Testis (tissue), 2 donors: ENCODE results near the gene MGLL.

Experiments
- POLR2A ChIP-seq: fragments of 450-650 bp; IDR thresholded peaks from one replicate; pipeline ENCODE4 v1.6.1; 2017; ENCODE audit warnings: antibody characterized with exemption, mild to moderate bottlenecking, moderate library complexity
- TF ChIP-seq, protein P1 (sequence below), 3 experiments: fragments of 450-650 bp in 2 of 3; fragments of 200-600 bp in 1 of 3; sonication (generic) in 1 of 3; IDR thresholded peaks; one replicate each; pipeline ENCODE4 v1.5.1; 2016 to 2019; ENCODE audit warnings: antibody characterized with exemption in 3 of 3, mild to moderate bottlenecking in 2 of 3, moderate library complexity in 1 of 3

DNA sequence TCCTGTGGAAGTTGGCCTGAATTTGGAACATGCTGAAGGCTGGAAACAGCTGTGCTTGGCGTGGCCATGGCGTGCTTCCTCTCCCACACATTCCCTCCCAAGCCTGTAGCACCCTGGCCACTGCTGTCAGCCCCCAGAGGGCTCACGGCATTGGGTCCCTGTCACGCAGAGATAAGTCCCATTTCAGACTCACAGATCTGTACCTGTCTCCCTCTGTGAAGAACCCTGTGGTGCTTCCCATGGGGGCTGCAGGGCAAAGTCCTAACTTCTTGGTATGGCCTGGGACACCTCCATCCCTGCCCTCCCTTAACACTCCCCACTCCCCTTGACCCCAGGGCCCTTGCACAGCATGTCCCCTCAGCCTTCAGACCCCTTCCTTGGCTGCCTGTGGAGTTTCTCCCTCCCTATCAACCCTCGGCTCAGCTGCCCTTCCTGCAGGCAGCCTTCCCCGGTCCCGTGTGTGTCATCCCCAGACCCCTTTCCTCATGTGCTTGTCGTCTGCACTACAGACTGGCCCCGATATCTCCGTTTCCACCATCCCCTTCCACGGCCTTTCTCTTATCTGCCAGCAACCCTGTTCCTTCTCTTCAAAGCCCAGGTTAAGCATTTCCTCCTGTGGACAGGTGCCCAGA lies 120.9 kb downstream of the MGLL start:
- TF ChIP-seq, protein P1, sequence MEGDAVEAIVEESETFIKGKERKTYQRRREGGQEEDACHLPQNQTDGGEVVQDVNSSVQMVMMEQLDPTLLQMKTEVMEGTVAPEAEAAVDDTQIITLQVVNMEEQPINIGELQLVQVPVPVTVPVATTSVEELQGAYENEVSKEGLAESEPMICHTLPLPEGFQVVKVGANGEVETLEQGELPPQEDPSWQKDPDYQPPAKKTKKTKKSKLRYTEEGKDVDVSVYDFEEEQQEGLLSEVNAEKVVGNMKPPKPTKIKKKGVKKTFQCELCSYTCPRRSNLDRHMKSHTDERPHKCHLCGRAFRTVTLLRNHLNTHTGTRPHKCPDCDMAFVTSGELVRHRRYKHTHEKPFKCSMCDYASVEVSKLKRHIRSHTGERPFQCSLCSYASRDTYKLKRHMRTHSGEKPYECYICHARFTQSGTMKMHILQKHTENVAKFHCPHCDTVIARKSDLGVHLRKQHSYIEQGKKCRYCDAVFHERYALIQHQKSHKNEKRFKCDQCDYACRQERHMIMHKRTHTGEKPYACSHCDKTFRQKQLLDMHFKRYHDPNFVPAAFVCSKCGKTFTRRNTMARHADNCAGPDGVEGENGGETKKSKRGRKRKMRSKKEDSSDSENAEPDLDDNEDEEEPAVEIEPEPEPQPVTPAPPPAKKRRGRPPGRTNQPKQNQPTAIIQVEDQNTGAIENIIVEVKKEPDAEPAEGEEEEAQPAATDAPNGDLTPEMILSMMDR (IDR thresholded peaks at IDR 0.05) = no peak
- no peak for TF ChIP-seq POLR2A
